Cardiac fibroblast (primary cell): ENCODE data around the gene STK24.
A peak's percentile ranks its signal among the peaks of the same experiment; 100 is the strongest.

ENCODE experiments used
- DNase-seq, 2 donors: peaks; one replicate each; pipeline versions ENCODE4 v3.0.0 to v3.0.0-alpha.2; 2010; ENCODE audit warnings: low read depth in 2 of 2
- H3K4me3 ChIP-seq, 2 donors: replicated peaks in 1 of 2; 1 replicate in 1 of 2; 2 replicates in 1 of 2; pipeline ENCODE4 v1.5.1; 2011; ENCODE audit warnings: low read depth in 2 of 2, low read length in 2 of 2, mild to moderate bottlenecking in 2 of 2, moderate library complexity in 1 of 2
- CTCF ChIP-seq: IDR thresholded peaks from one replicate; pipeline ENCODE4 v1.5.1; 2011; ENCODE audit warnings: low read depth, mild to moderate bottlenecking, low read length, inconsistent platforms

Gene STK24

GRCh38 chr13:98493042-98493712 lies 83.7 kb downstream of the STK24 start:
- TF ChIP-seq CTCF, result no peak
- DNase-seq, result no peak

GRCh38 chr13:98492335-98493041 lies 84.4 kb downstream of the STK24 start:
- DNase-seq, result peak in 1 of 2 donors; percentile 40
- TF ChIP-seq CTCF, result no peak

More at GRCh38 chr13:98493042-98493712, 83.7 kb downstream of the STK24 start:
- H3K4me3 ChIP-seq, result no peak overlapping the region

GRCh38 chr13:98490866-98491265 lies 86.0 kb downstream of the STK24 start:
- no peak overlapping the region for H3K4me3 ChIP-seq
- no peak for TF ChIP-seq CTCF
- DNase-seq, result no peak

More at GRCh38 chr13:98492335-98493041, 84.4 kb downstream of the STK24 start:
- H3K4me3 ChIP-seq, result no peak overlapping the region

GRCh38 chr13:98490195-98490836 lies 86.6 kb downstream of the STK24 start:
- no peak for TF ChIP-seq CTCF
- H3K4me3 ChIP-seq, result no peak overlapping the region
- no peak for DNase-seq

- DNase-seq, result no peak
- no peak for TF ChIP-seq CTCF
- H3K4me3 ChIP-seq, result no peak overlapping the region
These were observed 87.3 kb downstream of the STK24 start for GRCh38 chr13:98489446-98490194.

- no peak for DNase-seq
- TF ChIP-seq CTCF, result no peak
- H3K4me3 ChIP-seq, result no peak overlapping the region
These were observed 88.2 kb downstream of the STK24 start for GRCh38 chr13:98488736-98489135.
